ENCODE data around the gene NKAIN1. TPM values are rescaled to one million over a fixed set of nuclear protein-coding genes. Genes with fewer than 3 reads are reported as not detected.
A peak's percentile ranks its signal among the peaks of the same experiment; 100 is the strongest.

NKAIN1 gene
- total and polyA plus RNA-seq, 2 experiments from 2014 or later, result 14.7 to 56.7 TPM

DNA sequence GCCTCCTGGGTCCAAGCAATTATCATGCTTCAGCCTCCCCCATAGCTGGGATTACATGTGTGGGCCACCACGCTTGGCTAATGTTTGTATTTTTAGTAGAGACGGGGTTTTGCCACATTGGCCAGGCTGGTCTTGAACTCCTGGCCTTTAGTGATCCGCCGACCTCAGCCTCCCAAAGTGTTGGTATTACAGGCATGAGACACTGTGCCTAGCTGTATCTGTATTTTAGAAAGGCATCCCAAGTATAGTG, 69.3 kb downstream of the NKAIN1 start (continued):
- TF ChIP-seq EZH2phosphoT487 (IDR thresholded peaks at IDR 0.05; ENCODE audit: unreplicated experiment), result no peak

DNA sequence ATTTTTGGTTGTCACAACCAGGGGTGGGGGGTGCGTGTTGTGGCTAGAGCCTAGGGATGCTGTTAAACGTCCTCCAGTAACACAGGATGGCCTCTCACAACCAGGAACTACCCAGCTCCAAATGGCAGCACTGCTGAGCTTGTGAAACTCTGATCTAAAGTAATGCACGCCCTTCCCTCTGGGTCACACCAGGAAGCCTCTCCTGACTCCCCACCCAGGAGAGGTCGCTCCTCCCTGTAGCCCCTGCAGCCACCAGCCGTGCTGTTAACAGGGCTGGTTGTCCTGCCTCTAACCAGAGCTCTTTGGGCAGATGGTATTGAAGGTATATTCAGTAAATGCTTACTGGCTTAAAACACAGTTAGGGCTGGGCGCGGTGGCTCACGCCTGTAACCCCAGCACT, 73.2 kb downstream of the NKAIN1 start:
- Mint-ChIP-seq H3K9me3 (no peaks in the 10 kb centered on the region; the same call in 1 of the 3 replicates), H3K27me3 (ENCODE audit: insufficient read depth, low read depth, poor library complexity) (peaks cover under 1% of the 10 kb centered on the region), H3K36me3 (ENCODE audit: low read depth) (no peaks in the 10 kb centered on the region), H3K4me1 (peaks cover 15% of the 10 kb centered on the region), H3K27ac (no peak overlapping the region), H3K4me3 (no peak overlapping the region)
- ATAC-seq, result peak; percentile 24; the same call in 2 of the 3 replicates
- H3K79me2 ChIP-seq (replicated peaks; ENCODE audit: insufficient read depth), result no peaks in the 10 kb centered on the region
- no peaks in the 10 kb centered on the region for H3K36me3 ChIP-seq (ENCODE audit: insufficient read depth)
- no peaks in the 10 kb centered on the region for H4K20me1 ChIP-seq (replicated peaks; ENCODE audit: insufficient read depth)
- no peak overlapping the region for H3K4me2 ChIP-seq
- peaks cover 4% of the 10 kb centered on the region; the same call in 1 of the 2 replicates for H3F3A ChIP-seq (replicated peaks; ENCODE audit: low read depth)
- H3K4me1 ChIP-seq (ENCODE audit: insufficient read depth), result no peaks in the 10 kb centered on the region
- 0 out of 2 replicates have a peak overlapping the region, but pooled peaks have one; percentile 39 for H2AFZ ChIP-seq
- H3K27ac ChIP-seq (ENCODE audit: low read depth), result no peak overlapping the region
- no peaks in the 10 kb centered on the region for H3K27me3 ChIP-seq (ENCODE audit: insufficient read depth)
- no peak overlapping the region for H3K4me3 ChIP-seq
- TF ChIP-seq EZH2 (IDR thresholded peaks at IDR 0.05; ENCODE audit: low read depth, unreplicated experiment) (no peak), EZH2phosphoT487 (IDR thresholded peaks at IDR 0.05; ENCODE audit: unreplicated experiment) (no peak), ZNF331 (CRISPR knock-in tag; IDR thresholded peaks at IDR 0.05; ENCODE audit: low read depth) (no peak), NANOG (IDR thresholded peaks at IDR 0.05; ENCODE audit: borderline replicate concordance) (no peak), CREB1 (CRISPR knock-in tag; IDR thresholded peaks at IDR 0.05; ENCODE audit: low read depth) (no peak), ZNF114 (CRISPR knock-in tag; IDR thresholded peaks at IDR 0.05) (no peak), STAT1 (IDR thresholded peaks at IDR 0.05; ENCODE audit: unreplicated experiment) (no peak), JUNB (IDR thresholded peaks at IDR 0.05; ENCODE audit: unreplicated experiment) (no peak), POLR2AphosphoS5 (IDR thresholded peaks at IDR 0.05; ENCODE audit: low read depth) (no peak)
- TF ChIP-seq, protein P1, sequence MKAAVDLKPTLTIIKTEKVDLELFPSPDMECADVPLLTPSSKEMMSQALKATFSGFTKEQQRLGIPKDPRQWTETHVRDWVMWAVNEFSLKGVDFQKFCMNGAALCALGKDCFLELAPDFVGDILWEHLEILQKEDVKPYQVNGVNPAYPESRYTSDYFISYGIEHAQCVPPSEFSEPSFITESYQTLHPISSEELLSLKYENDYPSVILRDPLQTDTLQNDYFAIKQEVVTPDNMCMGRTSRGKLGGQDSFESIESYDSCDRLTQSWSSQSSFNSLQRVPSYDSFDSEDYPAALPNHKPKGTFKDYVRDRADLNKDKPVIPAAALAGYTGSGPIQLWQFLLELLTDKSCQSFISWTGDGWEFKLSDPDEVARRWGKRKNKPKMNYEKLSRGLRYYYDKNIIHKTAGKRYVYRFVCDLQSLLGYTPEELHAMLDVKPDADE (IDR thresholded peaks at IDR 0.05), result no peak
- TF ChIP-seq, protein P2, sequence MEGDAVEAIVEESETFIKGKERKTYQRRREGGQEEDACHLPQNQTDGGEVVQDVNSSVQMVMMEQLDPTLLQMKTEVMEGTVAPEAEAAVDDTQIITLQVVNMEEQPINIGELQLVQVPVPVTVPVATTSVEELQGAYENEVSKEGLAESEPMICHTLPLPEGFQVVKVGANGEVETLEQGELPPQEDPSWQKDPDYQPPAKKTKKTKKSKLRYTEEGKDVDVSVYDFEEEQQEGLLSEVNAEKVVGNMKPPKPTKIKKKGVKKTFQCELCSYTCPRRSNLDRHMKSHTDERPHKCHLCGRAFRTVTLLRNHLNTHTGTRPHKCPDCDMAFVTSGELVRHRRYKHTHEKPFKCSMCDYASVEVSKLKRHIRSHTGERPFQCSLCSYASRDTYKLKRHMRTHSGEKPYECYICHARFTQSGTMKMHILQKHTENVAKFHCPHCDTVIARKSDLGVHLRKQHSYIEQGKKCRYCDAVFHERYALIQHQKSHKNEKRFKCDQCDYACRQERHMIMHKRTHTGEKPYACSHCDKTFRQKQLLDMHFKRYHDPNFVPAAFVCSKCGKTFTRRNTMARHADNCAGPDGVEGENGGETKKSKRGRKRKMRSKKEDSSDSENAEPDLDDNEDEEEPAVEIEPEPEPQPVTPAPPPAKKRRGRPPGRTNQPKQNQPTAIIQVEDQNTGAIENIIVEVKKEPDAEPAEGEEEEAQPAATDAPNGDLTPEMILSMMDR (conservative IDR thresholded peaks at IDR 0.05; ENCODE audit: low read depth in 2 of 2), result no peak
- TF ChIP-seq, protein P3, sequence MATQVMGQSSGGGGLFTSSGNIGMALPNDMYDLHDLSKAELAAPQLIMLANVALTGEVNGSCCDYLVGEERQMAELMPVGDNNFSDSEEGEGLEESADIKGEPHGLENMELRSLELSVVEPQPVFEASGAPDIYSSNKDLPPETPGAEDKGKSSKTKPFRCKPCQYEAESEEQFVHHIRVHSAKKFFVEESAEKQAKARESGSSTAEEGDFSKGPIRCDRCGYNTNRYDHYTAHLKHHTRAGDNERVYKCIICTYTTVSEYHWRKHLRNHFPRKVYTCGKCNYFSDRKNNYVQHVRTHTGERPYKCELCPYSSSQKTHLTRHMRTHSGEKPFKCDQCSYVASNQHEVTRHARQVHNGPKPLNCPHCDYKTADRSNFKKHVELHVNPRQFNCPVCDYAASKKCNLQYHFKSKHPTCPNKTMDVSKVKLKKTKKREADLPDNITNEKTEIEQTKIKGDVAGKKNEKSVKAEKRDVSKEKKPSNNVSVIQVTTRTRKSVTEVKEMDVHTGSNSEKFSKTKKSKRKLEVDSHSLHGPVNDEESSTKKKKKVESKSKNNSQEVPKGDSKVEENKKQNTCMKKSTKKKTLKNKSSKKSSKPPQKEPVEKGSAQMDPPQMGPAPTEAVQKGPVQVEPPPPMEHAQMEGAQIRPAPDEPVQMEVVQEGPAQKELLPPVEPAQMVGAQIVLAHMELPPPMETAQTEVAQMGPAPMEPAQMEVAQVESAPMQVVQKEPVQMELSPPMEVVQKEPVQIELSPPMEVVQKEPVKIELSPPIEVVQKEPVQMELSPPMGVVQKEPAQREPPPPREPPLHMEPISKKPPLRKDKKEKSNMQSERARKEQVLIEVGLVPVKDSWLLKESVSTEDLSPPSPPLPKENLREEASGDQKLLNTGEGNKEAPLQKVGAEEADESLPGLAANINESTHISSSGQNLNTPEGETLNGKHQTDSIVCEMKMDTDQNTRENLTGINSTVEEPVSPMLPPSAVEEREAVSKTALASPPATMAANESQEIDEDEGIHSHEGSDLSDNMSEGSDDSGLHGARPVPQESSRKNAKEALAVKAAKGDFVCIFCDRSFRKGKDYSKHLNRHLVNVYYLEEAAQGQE (IDR thresholded peaks at IDR 0.05; ENCODE audit: unreplicated experiment), result no peak
- H3K9me2 ChIP-seq (ENCODE audit: insufficient read depth), result no peaks in the 10 kb centered on the region
- no peak for DNase-seq (ENCODE audit: low spot score)

Data from GM23338 (cell line).